GM12892 (cell line): ENCODE measurements around the gene KIF6.

Source experiments
- POLR2A ChIP-seq: IDR thresholded peaks from 2 replicates; pipeline ENCODE4 v1.6.1; 2011; ENCODE audit warnings: low read depth, low read length, control low read depth
- POLR2AphosphoS5 ChIP-seq: IDR thresholded peaks from 2 replicates; pipeline ENCODE4 v1.6.1; 2011; ENCODE audit warnings: low read depth, low read length, control low read depth
- TAF1 ChIP-seq: IDR thresholded peaks from 2 replicates; pipeline ENCODE4 v1.6.1; 2011; ENCODE audit warnings: low read depth, mild to moderate bottlenecking, control low read depth, low read length, borderline replicate concordance

- no peak for TF ChIP-seq POLR2AphosphoS5
- no peak for TF ChIP-seq POLR2A
- no peak for TF ChIP-seq TAF1
These were observed 122.3 kb downstream of the KIF6 start for GRCh38 chr6:39602601-39603519.
